ACHN (cell line): ENCODE results near the gene GPR176.

Experiments
- DNase-seq: peaks from one replicate; pipeline ENCODE4 v3.0.0-alpha.2; 2015
- in situ Hi-C: cut with HindIII; loops from 2 replicates; pipeline ENCODE4 v1.10.0; 2017; ENCODE audit warnings: low sequenced_read_pairs, low pct_ligation_motif_present, low pct_unique_long_range_greater_than_20kb

Gene GPR176

GRCh38 chr15:39874890-39875549 lies 45.0 kb downstream of the GPR176 start:
- in situ Hi-C loops = no loop called here

GRCh38 chr15:39873978-39874377 lies 46.1 kb downstream of the GPR176 start:
- DNase-seq = no peak
- in situ Hi-C loops = no loop called here

More at GRCh38 chr15:39874890-39875549, 45.0 kb downstream of the GPR176 start:
- DNase-seq = peak; percentile 49

- in situ Hi-C loops = no loop called here
- DNase-seq = no peak
These were observed 49.5 kb downstream of the GPR176 start for GRCh38 chr15:39870537-39870936.

GRCh38 chr15:39869858-39870515 lies 50.1 kb downstream of the GPR176 start:
- in situ Hi-C loops = no loop called here
- no peak for DNase-seq

GRCh38 chr15:39869254-39869653 lies 50.8 kb downstream of the GPR176 start:
- no peak for DNase-seq
- in situ Hi-C loops = no loop called here

GRCh38 chr15:39868396-39868795 lies 51.7 kb downstream of the GPR176 start:
- no peak for DNase-seq
- in situ Hi-C loops = no loop called here

- in situ Hi-C loops = no loop called here
- DNase-seq = no peak
These were observed 56.0 kb downstream of the GPR176 start for GRCh38 chr15:39864116-39864515.

GRCh38 chr15:39860871-39861270 lies 59.2 kb downstream of the GPR176 start:
- DNase-seq = no peak
- in situ Hi-C loops = no loop called here

GRCh38 chr15:39860200-39860599 lies 59.9 kb downstream of the GPR176 start:
- peak; percentile 34 for DNase-seq
- in situ Hi-C loops = no loop called here

GRCh38 chr15:39859636-39860035 lies 60.4 kb downstream of the GPR176 start:
- in situ Hi-C loops = no loop called here
- no peak for DNase-seq

- in situ Hi-C loops = no loop called here
These were observed 62.9 kb downstream of the GPR176 start for GRCh38 chr15:39857132-39857531.

GRCh38 chr15:39856357-39856756 lies 63.7 kb downstream of the GPR176 start:
- in situ Hi-C loops = no loop called here
- no peak for DNase-seq

More at GRCh38 chr15:39857132-39857531, 62.9 kb downstream of the GPR176 start:
- no peak for DNase-seq

GRCh38 chr15:39855400-39855799 lies 64.7 kb downstream of the GPR176 start:
- in situ Hi-C loops = no loop called here
- DNase-seq = no peak

GRCh38 chr15:39854161-39854560 lies 65.9 kb downstream of the GPR176 start:
- DNase-seq = no peak
- in situ Hi-C loops = no loop called here

- in situ Hi-C loops = no loop called here
- DNase-seq = no peak
These were observed 67.8 kb downstream of the GPR176 start for GRCh38 chr15:39852250-39852649.

- no peak for DNase-seq
- in situ Hi-C loops = no loop called here
These were observed 68.5 kb downstream of the GPR176 start for GRCh38 chr15:39851500-39852092.

- DNase-seq = no peak
- in situ Hi-C loops = no loop called here
These were observed 69.6 kb downstream of the GPR176 start for GRCh38 chr15:39850436-39850835.

- peak; percentile 75 for DNase-seq
- in situ Hi-C loops = no loop called here
These were observed 74.0 kb downstream of the GPR176 start for GRCh38 chr15:39846108-39846507.

- in situ Hi-C loops = no loop called here
- no peak for DNase-seq
These were observed 74.5 kb downstream of the GPR176 start for GRCh38 chr15:39845582-39845981.

- in situ Hi-C loops = no loop called here
- no peak for DNase-seq
These were observed 76.5 kb downstream of the GPR176 start for GRCh38 chr15:39843565-39843964.
